Erythroblast (primary cell): Measurements from ENCODE around the gene APOO.

Experiments used
- DNase-seq, 2 experiments: peaks; one replicate each; lab custom pipeline; 2025; lab: John Stamatoyannopoulos, UW
- GATA1 ChIP-seq: IDR thresholded peaks from 2 replicates; pipeline ENCODE4 v1.6.1; 2011; ENCODE audit warnings: low read depth, mild to moderate bottlenecking, control low read depth, low read length, moderate library complexity
- POLR2A ChIP-seq: IDR thresholded peaks from 2 replicates; pipeline ENCODE4 v1.6.1; 2011; ENCODE audit warnings: mild to moderate bottlenecking, low read length

APOO gene

GRCh38 chrX:23926015-23926414 lies 18.3 kb upstream of the APOO start:
- TF ChIP-seq GATA1 (no peak), POLR2A (no peak)
- DNase-seq = no peak

GRCh38 chrX:23919706-23920320 lies 12.1 kb upstream of the APOO start:
- TF ChIP-seq GATA1 (no peak), POLR2A (no peak)

GRCh38 chrX:23919148-23919547 lies 11.4 kb upstream of the APOO start:
- TF ChIP-seq GATA1 (no peak), POLR2A (no peak)
- no peak for DNase-seq

More at GRCh38 chrX:23919706-23920320, 12.1 kb upstream of the APOO start:
- no peak for DNase-seq

- no peak for DNase-seq
- no peak for TF ChIP-seq POLR2A
- TF ChIP-seq GATA1 = no peak
These were observed 3.5 kb upstream of the APOO start for GRCh38 chrX:23911126-23911835.

GRCh38 chrX:23908219-23909004 lies 674 bp upstream of the APOO start:
- peak; percentile 5 to 14 for DNase-seq
- TF ChIP-seq POLR2A (no peak), GATA1 (no peak)

GRCh38 chrX:23907111-23907497 lies 634 bp downstream of the APOO start:
- TF ChIP-seq POLR2A (no peak), GATA1 (no peak)
- DNase-seq = no peak

GRCh38 chrX:23904096-23904495 lies 3.6 kb downstream of the APOO start:
- DNase-seq = no peak
- no peak for TF ChIP-seq POLR2A
- no peak for TF ChIP-seq GATA1

- DNase-seq = peak; percentile 45 to 72
- no peak for TF ChIP-seq GATA1
- TF ChIP-seq POLR2A = no peak
These were observed 5.3 kb downstream of the APOO start for GRCh38 chrX:23902419-23902818.

- TF ChIP-seq GATA1 (no peak), POLR2A (no peak)
- DNase-seq = peak; percentile 82 to 84
These were observed 5.9 kb downstream of the APOO start for GRCh38 chrX:23901805-23902204.

- TF ChIP-seq GATA1 = no peak
- TF ChIP-seq POLR2A = no peak
- peak in 1 of 2 experiments; percentile 14 for DNase-seq
These were observed 6.7 kb downstream of the APOO start for GRCh38 chrX:23901060-23901459.

GRCh38 chrX:23900220-23900797 lies 7.4 kb downstream of the APOO start:
- TF ChIP-seq GATA1 (no peak), POLR2A (no peak)
- DNase-seq = peak; percentile 43 to 49

- no peak for TF ChIP-seq POLR2A
- TF ChIP-seq GATA1 = no peak
- DNase-seq = peak; percentile 17 to 55
These were observed 9.3 kb downstream of the APOO start for GRCh38 chrX:23898412-23898959.

- no peak for TF ChIP-seq POLR2A
- no peak for TF ChIP-seq GATA1
- peak; percentile 41 to 52 for DNase-seq
These were observed 10.8 kb downstream of the APOO start for GRCh38 chrX:23896981-23897380.

GRCh38 chrX:23896539-23896938 lies 11.2 kb downstream of the APOO start:
- peak; percentile 37 to 39 for DNase-seq

- DNase-seq = peak; percentile 28 to 71
These were observed 12.7 kb downstream of the APOO start for GRCh38 chrX:23894993-23895392.
